Fibroblast of villous mesenchyme (primary cell): ENCODE measurements around the gene ABHD6. TPM values are rescaled to one million over a fixed set of nuclear protein-coding genes. Genes with fewer than 3 reads are reported as not detected.
"Not testable (repeated sequence)": the region's sequence is repeated elsewhere in the genome, so short reads cannot be mapped to it uniquely, and the experiment has no call there.

Experiments
- DNase-seq: peaks from one replicate; pipeline ENCODE4 v3.0.0-alpha.2; 2010; ENCODE audit warnings: low read depth
- H3K4me3 ChIP-seq: 2 replicates; pipeline ENCODE4 v1.5.1; 2011; ENCODE audit warnings: low read depth, mild to moderate bottlenecking, low read length
- total RNA-seq: library from RNA; depleted of rRNA; stranded (reverse); fragments of >200 nt; gene quantifications from 2 replicates; pipeline ENCODE4 v1.2.3, GENCODE V29; 2012
- TF ChIP-seq, protein P1 (sequence below): IDR thresholded peaks from 2 replicates; pipeline ENCODE4 v1.5.1; 2012; ENCODE audit warnings: low read depth, mild to moderate bottlenecking, low read length; ENCODE audit not compliant: insufficient read depth

Gene ABHD6
- total RNA-seq, 1 donor: 9.9 TPM

DNA sequence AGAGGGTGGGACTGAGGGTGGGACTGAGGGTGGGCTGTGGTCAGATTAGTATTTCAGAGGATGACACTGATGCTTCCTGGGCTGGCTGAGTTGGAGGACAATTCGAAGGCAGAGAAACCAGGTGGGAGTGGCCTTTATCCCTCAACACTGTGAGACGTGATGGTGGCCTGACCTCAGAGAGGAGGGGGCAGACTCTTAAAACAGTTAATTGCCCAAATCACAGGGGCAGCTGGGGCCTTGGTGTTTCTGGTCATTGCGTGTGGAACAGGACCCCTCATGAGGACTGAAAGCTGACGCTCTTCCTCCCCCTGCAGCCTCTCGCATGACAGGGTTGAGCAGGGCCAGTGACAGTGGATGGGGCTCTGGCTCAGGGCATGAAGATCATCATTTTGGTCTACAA, 45.5 kb upstream of the ABHD6 start:
- TF ChIP-seq, protein P1, sequence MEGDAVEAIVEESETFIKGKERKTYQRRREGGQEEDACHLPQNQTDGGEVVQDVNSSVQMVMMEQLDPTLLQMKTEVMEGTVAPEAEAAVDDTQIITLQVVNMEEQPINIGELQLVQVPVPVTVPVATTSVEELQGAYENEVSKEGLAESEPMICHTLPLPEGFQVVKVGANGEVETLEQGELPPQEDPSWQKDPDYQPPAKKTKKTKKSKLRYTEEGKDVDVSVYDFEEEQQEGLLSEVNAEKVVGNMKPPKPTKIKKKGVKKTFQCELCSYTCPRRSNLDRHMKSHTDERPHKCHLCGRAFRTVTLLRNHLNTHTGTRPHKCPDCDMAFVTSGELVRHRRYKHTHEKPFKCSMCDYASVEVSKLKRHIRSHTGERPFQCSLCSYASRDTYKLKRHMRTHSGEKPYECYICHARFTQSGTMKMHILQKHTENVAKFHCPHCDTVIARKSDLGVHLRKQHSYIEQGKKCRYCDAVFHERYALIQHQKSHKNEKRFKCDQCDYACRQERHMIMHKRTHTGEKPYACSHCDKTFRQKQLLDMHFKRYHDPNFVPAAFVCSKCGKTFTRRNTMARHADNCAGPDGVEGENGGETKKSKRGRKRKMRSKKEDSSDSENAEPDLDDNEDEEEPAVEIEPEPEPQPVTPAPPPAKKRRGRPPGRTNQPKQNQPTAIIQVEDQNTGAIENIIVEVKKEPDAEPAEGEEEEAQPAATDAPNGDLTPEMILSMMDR: no peak
- H3K4me3 ChIP-seq: no peak overlapping the region
- DNase-seq: no peak

DNA sequence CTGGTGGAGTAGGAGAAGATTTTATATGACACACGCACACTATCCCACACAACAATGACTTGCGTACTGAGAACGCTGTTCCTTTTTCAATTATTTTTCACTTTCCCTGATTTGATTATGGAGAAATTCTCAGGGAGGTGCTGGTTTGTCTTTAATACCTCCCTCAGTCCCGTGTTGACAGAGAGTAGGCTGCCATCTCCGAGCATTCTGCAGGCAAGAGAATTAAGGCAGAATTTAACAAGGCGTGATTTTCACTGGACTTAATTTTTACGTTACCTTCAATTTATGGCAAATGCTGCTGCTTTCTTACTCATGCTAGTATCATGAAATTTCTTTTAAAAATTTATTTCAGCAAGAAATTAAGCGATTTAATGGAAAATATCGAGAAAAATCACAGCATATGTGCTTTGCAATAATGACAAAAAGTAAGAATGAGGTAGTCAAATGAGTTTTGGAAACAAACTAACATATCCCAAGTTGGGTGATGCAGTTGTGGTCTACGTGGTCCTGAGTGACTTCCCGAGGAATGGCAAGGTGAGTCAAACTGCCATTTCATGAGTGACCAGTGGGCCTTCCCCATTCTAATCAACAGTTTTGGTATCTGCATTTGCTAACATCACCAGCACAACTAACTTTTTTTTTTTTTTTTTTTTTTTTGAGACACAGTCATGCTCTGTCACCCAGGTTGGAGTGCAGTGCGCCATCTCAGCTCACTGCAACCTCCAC, 43.7 kb upstream of the ABHD6 start:
- H3K4me3 ChIP-seq: no peak overlapping the region
- DNase-seq: no peak
- TF ChIP-seq, protein P1: no peak

DNA sequence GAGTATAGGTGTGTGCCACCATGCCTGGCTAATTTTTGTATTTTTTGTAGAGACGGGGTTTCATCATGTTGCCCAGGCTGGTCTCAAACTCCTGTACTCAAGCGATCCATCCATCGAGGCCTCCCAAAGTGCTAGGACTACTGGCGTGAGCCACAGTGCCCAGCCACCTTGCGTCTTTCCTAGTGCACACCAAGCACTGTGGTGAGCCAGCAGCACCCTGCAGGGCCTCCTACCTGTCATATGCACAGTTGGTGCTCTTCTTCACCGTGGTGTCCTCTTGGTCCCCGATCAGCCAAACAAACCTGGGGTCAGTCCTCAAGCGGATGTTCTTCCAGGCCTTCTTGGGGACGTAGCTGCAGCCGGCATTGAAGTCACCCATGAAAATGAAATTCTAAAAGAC, 40.0 kb upstream of the ABHD6 start:
- no peak overlapping the region for H3K4me3 ChIP-seq
- TF ChIP-seq, protein P1: no peak
- no peak for DNase-seq

DNA sequence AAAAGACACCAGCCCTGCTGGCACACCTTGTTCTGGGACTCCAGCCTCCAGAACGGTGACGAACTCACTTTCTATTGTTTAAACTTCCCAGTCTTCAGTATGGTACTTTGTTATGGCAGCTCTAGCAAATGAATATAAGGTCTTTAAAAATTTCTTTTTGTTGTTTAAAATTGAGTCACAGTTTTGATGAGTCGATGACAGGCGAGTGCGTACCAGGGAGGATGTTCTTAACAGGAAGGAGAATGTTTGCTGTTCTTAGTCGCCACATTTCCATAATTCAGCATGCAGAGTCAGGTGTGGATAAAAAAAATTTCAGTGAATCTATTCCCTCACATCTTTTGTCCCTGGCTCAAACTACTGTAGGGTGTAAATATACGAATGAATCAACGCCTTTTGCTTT, 39.2 kb upstream of the ABHD6 start:
- H3K4me3 ChIP-seq: no peak overlapping the region
- no peak for DNase-seq
- TF ChIP-seq, protein P1: no peak

DNA sequence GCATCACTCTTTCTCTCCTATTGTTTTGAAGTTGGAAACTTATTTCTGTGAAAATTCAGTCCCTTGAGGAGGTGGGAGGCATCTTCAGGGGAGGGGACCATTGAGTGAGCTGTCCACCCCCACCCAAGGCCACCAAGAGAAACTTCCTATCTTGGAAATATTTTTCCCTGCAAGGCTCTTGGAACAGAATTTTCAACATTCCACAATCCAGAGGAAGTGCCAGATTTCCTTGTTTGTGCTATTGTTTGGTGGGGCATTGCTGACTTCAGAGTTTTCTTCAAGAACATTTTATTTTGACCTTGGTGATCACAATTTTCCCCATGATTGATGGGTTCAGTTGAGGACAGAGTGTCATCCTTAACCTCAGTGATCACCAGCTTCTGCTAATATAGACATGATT, 38.8 kb upstream of the ABHD6 start:
- TF ChIP-seq, protein P1: no peak
- H3K4me3 ChIP-seq: no peak overlapping the region
- DNase-seq: no peak

DNA sequence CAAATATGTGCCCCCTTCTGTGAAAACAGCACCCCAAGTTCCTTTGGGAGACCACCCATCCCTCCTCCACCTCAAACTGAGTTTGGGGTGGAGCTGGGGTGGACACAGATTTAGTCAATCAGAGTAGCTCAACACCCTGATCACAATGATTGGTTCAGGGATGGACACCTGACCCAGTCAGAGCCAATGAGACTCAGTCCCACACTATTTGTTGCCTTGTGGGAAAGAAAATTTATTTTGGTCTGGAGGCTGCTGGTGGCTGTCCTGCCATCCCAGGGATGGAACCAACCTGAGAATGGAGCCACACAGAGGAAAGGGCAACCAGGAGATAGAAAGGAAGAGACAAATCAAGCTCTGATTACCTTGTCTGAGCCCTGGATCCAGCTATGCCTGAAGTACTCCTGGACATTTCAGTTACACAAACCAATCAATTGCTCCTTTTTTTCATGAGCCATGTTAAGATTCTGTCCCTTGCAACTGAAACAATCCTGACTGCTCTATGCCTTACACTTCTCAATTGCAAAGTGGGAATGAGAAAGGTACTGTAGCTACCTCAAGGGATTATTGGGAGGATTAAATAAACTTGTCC, 37.4 kb upstream of the ABHD6 start:
- DNase-seq: no peak
- TF ChIP-seq, protein P1: no peak
- H3K4me3 ChIP-seq: no peak overlapping the region

DNA sequence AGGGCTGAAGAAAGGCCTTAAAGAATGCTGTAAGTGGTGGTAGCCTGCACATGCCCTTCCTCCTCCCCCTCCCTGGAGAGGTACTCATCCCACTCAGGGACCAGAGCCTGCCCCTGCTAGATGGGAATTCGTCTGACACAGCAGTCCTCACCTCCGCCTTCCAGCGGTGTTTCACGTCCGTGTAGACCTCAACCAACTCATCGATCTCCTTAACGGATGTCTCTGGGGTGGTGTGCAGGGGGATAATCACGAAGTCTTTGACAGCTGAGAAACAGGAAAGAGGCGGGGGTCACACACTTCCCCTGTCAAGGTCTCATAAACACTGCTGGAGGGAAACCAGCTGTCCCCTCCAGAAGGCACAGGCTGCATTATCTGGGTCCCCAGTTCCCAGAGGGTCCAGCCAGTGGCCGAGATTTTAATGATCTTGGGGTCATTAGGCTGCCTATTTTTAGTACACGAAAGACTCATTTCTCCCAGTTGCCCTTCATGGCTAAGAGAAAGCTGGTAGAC, 36.7 kb upstream of the ABHD6 start:
- no peak overlapping the region for H3K4me3 ChIP-seq
- no peak for DNase-seq
- TF ChIP-seq, protein P1: no peak

DNA sequence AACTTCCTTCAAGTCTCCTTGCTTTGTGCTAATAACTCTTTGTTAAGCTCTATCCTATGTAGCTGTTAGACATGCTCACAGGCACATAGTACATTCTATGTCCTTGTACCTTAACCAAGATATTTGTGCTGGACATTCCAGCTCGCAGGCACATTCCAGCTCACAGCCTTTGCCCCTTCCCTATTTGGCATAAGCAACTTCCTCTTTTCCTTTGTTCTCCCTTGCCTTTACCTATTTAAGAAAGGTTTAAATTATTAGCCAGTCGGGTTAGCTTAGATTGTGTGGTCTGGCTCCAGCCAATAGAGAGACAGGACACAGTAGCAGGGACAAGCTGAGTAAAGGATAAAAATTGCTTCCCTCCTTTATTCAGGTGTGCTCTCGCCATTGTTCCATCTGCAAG, 36.1 kb upstream of the ABHD6 start:
- not testable (repeated sequence) for H3K4me3 ChIP-seq, DNase-seq
